Keratinocyte (primary cell): ENCODE data around the gene ZNF710. TPM values are rescaled to one million over a fixed set of nuclear protein-coding genes. Genes with fewer than 3 reads are reported as not detected.

Experiments used
- DNase-seq: peaks from one replicate; pipeline ENCODE4 v3.0.0-alpha.2; 2011; ENCODE audit warnings: low read depth, missing footprints, low spot score
- FAIRE-seq: peaks from 2 replicates; lab custom pipeline; 2011; peaks lifted over from hg19 to GRCh38; lab: Jason Lieb, UNC
- H2AFZ ChIP-seq: 2 replicates; pipeline ENCODE4 v1.6.0; 2012; ENCODE audit warnings: low read length, control low read depth, inconsistent platforms; ENCODE audit not compliant: control insufficient read depth
- H3K27ac ChIP-seq: 2 replicates; pipeline ENCODE4 v1.5.1; 2011; ENCODE audit warnings: low read length; ENCODE audit not compliant: control insufficient read depth, insufficient read depth
- H3K27me3 ChIP-seq: 3 replicates; pipeline ENCODE4 v1.6.0; 2011; ENCODE audit warnings: low read length; ENCODE audit not compliant: control insufficient read depth, insufficient read depth; ENCODE audit errors: extremely low read depth
- H3K36me3 ChIP-seq, 2 experiments: 2 replicates in 1 of 2; 3 replicates in 1 of 2; pipeline ENCODE4 v1.5.1; 2011; ENCODE audit warnings: low read length in 2 of 2, mild to moderate bottlenecking in 1 of 2; ENCODE audit not compliant: control insufficient read depth in 2 of 2, insufficient read depth in 2 of 2; ENCODE audit errors: extremely low read depth in 1 of 2
- H3K4me1 ChIP-seq: 3 replicates; pipeline ENCODE4 v1.5.1; 2011; ENCODE audit warnings: low read length; ENCODE audit not compliant: control insufficient read depth, insufficient read depth; ENCODE audit errors: extremely low read depth
- H3K4me2 ChIP-seq: 3 replicates; pipeline ENCODE4 v1.6.0; 2011; ENCODE audit warnings: low read depth, low read length; ENCODE audit not compliant: control insufficient read depth, insufficient read depth; ENCODE audit errors: extremely low read depth
- H3K4me3 ChIP-seq, 3 experiments: fragments of 200-600 bp in 1 of 3; sonication (generic) in 1 of 3; 2 replicates in 2 of 3; 3 replicates in 1 of 3; pipeline ENCODE4 v1.5.1; 2011 to 2016; ENCODE audit warnings: low read length in 3 of 3, mild to moderate bottlenecking in 3 of 3, control low read depth in 2 of 3, inconsistent platforms in 1 of 3, low read depth in 1 of 3, mixed read lengths in 1 of 3, mixed run types in 1 of 3, moderate library complexity in 1 of 3; ENCODE audit not compliant: control insufficient read depth in 2 of 3, insufficient read depth in 2 of 3; ENCODE audit errors: extremely low read depth in 1 of 3
- H3K79me2 ChIP-seq: 2 replicates; pipeline ENCODE4 v1.6.0; 2012; ENCODE audit warnings: low read length; ENCODE audit not compliant: control insufficient read depth, insufficient read depth
- H3K9ac ChIP-seq: 3 replicates; pipeline ENCODE4 v1.6.0; 2011; ENCODE audit warnings: low read length; ENCODE audit not compliant: control insufficient read depth, insufficient read depth; ENCODE audit errors: extremely low read depth
- H3K9me1 ChIP-seq: 3 replicates; pipeline ENCODE4 v1.6.0; 2011; ENCODE audit warnings: low read length; ENCODE audit not compliant: control insufficient read depth, insufficient read depth; ENCODE audit errors: extremely low read depth
- H3K9me3 ChIP-seq: 2 replicates; pipeline ENCODE4 v1.5.1; 2012; ENCODE audit warnings: low read depth, low read length; ENCODE audit not compliant: control insufficient read depth
- H4K20me1 ChIP-seq: 3 replicates; pipeline ENCODE4 v1.6.0; 2011; ENCODE audit warnings: low read length; ENCODE audit not compliant: control insufficient read depth, insufficient read depth; ENCODE audit errors: extremely low read depth
- CTCF ChIP-seq, 3 experiments: IDR thresholded peaks in 1 of 3; conservative IDR thresholded peaks in 1 of 3; optimal IDR thresholded peaks in 1 of 3; 2 replicates in 2 of 3; 3 replicates in 1 of 3; pipeline versions ENCODE3 to v1.5.1; 2011; ENCODE audit warnings: low read length in 3 of 3, mild to moderate bottlenecking in 3 of 3, moderate library complexity in 2 of 3, control low read depth in 1 of 3, inconsistent platforms in 1 of 3; ENCODE audit not compliant: insufficient read depth in 2 of 3; ENCODE audit errors: extremely low read depth in 1 of 3
- EZH2 ChIP-seq: IDR thresholded peaks from one replicate; pipeline ENCODE4 v1.6.1; 2012; ENCODE audit warnings: inconsistent platforms, mild to moderate bottlenecking, low read length, moderate library complexity
- dilution Hi-C: fragments of 300-500 bp; cut with MboI; formaldehyde crosslinking; loops from one replicate; pipeline ENCODE4 v1.7.0; 2020; ENCODE audit warnings: low sequenced_read_pairs; ENCODE audit not compliant: extremely low pct_ligation_motif_present
- polyA plus RNA-seq, 5 experiments: library from polyadenylated mRNA; depleted of rRNA in 3 of 5; stranded (reverse) in 3 of 5; stranded (forward) in 1 of 5; unstranded in 1 of 5; fragments of >200 nt; gene quantifications; 1 replicate in 1 of 5; 2 replicates in 3 of 5; 3 replicates in 1 of 5; pipeline versions ENCODE4 v1.2.1 to v1.2.3, GENCODE V29; 2011 to 2012; ENCODE audit warnings: missing spikeins in 2 of 5, low read depth in 1 of 5, low replicate concordance in 1 of 5

The ZNF710 gene
- polyA plus RNA-seq, 1 donor (not counting 4 experiments of a cell fraction or from before 2014, with no cell fraction given), result 4.5 TPM

- H2AFZ ChIP-seq, result no peak overlapping the region
- dilution Hi-C loops, result no loop called here
- H3K4me1 ChIP-seq, result peaks cover 5% of the 10 kb centered on the region
- H3K36me3 ChIP-seq, result peaks cover 0 to 2% of the 10 kb centered on the region in 2 experiments
- H3K4me3 ChIP-seq, result no peak overlapping the region
- H3K9ac ChIP-seq, result no peak overlapping the region
- H3K27me3 ChIP-seq, result no peaks in the 10 kb centered on the region
- no peak overlapping the region for H3K27ac ChIP-seq
- DNase-seq (no peak), FAIRE-seq (no peak)
- TF ChIP-seq EZH2 (no peak), CTCF (optimal IDR thresholded peaks at IDR 0.05 in 1 of 3, IDR thresholded peaks at IDR 0.05 in 1 of 3, conservative IDR thresholded peaks at IDR 0.05 in 1 of 3; ENCODE audit: extremely low read depth in 1 of 3, insufficient read depth in 2 of 3, low read length in 3 of 3) (no peak)
- no peak overlapping the region for H3K4me2 ChIP-seq
- no peaks in the 10 kb centered on the region for H4K20me1 ChIP-seq
- H3K9me3 ChIP-seq, result no peaks in the 10 kb centered on the region
- H3K79me2 ChIP-seq, result peaks cover 7% of the 10 kb centered on the region
- H3K9me1 ChIP-seq, result peaks cover 3% of the 10 kb centered on the region
These were observed 50.8 kb downstream of the ZNF710 start for GRCh38 chr15:90051874-90052273.

- Histone ChIP-seq H3K27me3 (no peaks in the 10 kb centered on the region), H4K20me1 (no peaks in the 10 kb centered on the region), H3K4me2 (no peak overlapping the region), H3K4me3 (no peak overlapping the region), H3K9me1 (peaks cover 3% of the 10 kb centered on the region), H3K9me3 (no peaks in the 10 kb centered on the region), H2AFZ (no peak overlapping the region), H3K79me2 (peaks cover 7% of the 10 kb centered on the region), H3K27ac (no peak overlapping the region), H3K36me3 (peaks cover 0 to 2% of the 10 kb centered on the region in 2 experiments), H3K4me1 (no peaks in the 10 kb centered on the region), H3K9ac (no peak overlapping the region)
- FAIRE-seq (no peak), DNase-seq (no peak)
- TF ChIP-seq CTCF (optimal IDR thresholded peaks at IDR 0.05 in 1 of 3, IDR thresholded peaks at IDR 0.05 in 1 of 3, conservative IDR thresholded peaks at IDR 0.05 in 1 of 3; ENCODE audit: extremely low read depth in 1 of 3, insufficient read depth in 2 of 3, low read length in 3 of 3) (no peak), EZH2 (no peak)
- dilution Hi-C loops, result no loop called here
These were observed 52.8 kb downstream of the ZNF710 start for GRCh38 chr15:90053685-90054466.
